ENCODE data around the gene FAR2.
A peak's percentile ranks its signal among the peaks of the same experiment; 100 is the strongest.
"Not testable (repeated sequence)": the region's sequence is repeated elsewhere in the genome, so short reads cannot be mapped to it uniquely, and the experiment has no call there.

Gene FAR2

DNA sequence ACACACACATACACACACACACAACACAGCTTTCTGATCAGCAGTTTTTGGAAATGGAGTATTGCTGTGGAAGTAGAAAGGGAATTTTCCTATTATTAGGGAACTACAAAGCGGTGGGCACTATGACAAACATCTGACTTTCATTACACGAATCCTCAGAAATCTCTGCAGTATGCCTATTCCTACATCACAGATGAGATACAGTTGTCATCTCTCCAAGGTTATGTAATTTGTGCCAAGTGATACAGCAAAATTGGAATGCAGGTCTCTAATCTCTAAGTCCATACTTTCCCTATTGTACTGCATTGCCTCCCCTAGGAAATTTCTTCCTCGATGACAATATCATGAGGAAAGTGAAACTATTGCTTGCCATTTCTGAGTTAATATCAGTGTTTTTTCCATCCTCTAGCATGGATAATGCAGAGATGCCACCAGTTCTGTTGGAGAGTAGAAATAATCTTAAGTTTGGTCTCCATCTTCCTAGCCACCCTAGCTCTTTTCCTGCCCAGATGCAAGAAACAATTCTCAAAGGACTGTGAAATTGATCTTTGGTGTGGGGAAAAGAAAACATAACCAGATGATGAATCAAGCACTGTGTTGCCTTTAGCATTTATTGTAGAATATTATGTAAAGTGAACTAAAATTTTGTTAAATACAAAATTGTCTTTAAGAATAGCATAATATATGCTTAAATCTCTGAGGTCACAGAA, 137.2 kb downstream of the FAR2 start:
- no peak for DNase-seq

DNA sequence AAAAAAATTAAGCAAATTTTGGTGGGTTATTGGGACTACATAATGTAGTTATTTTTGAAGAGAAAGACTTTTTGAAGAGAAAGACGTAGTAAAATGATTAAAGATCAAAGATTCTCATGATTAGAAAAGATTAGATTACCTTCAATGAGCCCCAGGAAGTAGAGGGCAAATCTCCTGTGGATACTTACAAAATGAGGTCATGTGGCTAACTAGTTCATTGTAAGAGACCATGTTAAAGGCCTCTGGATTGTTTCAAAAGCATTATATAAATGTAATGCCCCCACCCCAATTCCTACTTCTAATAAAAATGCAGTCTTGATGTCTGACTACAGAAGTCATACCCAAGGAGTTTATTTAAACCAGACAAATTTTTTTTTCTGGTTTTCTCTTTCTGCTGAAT, 138.5 kb downstream of the FAR2 start:
- DNase-seq, result no peak

DNA sequence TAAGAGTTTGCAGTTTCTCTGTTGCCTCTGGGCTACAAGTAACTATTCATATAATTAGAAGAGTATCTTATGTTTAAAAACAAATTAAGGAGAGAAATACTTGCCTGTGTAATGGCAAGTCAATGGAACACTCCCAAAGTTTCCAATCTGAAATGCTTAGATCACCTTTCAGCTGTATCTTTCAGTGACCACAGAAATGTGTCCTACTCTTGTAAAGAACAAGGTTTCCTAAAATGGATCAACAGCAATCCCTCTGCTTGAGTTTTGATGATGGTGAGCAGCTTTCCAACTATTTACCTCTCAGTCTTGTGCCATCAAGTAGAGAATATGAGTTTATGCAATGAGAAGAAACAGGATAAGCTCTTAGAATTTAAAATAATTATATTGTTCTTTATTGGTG, 139.0 kb downstream of the FAR2 start:
- no peak for DNase-seq

DNA sequence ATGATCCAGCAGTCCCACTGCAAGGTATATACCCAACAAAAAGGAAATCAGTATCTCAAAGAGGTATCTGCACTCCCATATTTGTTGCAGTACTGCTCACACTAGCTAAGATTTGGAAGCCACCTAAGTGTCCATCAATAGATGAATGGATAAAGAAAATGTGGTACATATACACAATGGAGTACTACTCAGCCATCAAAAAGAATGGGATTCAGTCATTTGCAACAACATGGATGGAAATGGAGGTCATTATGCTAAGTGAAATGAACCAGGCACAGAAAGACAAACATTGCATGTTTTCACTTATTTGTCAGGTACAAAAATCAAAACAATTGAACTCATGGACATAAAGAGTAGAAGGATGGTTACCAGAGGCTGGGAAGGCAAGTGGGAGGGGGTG, 141.4 kb downstream of the FAR2 start:
- not testable (repeated sequence) for DNase-seq

DNA sequence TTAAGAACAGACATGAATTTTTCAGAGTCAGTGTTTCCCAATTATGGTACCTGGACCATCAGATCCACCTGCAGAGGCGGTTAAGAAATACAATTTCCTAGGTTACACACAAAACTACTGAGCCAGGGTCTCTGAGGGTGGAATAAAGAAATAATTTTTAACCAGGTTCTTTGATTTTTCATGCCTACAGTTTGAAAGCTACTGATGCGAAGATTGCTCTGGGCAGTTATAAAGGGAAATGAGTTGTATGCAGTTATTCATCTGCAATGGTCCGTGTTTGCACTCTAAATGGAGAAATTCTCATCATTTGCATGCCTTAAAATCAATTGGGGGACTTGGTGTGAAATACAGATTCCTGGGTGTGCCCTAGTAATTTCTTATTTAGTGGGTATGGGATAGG, 142.1 kb downstream of the FAR2 start:
- DNase-seq, result no peak

DNA sequence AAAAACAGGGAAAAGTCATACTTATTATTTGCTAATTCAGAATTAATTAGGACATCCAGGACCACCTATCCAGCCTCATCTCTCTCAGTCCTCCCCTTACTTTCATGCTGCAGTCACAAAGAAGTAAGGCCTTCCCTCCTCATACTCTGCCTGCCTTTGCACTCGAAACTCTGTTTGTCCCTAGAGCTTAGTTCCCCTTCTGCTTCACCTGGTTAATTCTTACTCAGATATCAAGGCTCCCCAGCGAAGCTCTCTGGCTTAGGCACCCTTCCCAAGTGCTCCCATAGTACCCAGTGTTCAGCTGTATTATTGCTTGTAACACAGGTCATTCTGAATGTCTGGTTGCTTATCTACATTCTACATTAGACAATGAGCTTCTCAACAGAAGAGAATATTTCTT, 150.6 kb downstream of the FAR2 start:
- DNase-seq, result no peak

DNA sequence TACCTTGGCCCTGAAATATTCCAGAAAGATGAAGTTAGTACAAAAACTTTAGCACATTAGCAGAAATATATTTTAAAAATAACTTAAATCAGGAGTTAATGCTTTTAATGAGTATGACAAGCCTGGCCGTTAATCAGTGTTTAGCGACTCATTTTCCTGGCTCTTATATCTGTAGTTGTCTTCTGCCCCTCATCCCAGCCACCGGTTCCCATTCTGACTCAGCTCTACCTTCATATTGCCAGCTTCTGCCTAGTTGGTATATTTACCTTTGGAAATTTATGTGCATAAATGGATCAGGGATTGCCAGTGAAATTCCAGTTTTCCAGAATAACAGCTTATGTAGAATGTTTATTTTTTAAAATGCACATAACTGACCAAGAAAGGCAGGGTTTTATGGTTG, 152.0 kb downstream of the FAR2 start:
- no peak for DNase-seq

DNA sequence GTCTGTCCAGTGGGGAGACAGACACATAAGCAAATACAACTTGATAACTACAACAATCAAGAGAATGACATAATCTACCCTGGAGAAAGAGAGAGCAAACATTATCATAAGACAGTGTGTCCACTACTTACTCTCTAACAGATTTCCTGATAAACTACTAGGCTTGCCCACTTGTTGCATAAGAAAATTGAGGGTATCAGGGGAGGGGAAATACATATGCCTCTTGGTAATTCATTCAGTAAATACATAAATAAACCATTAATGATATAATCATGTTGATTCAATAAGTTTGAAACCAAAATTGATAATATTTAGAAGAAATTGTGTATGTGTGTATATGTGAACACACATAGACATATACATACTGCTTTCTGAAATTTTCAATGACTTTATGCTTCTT, 155.3 kb downstream of the FAR2 start:
- DNase-seq, result no peak

DNA sequence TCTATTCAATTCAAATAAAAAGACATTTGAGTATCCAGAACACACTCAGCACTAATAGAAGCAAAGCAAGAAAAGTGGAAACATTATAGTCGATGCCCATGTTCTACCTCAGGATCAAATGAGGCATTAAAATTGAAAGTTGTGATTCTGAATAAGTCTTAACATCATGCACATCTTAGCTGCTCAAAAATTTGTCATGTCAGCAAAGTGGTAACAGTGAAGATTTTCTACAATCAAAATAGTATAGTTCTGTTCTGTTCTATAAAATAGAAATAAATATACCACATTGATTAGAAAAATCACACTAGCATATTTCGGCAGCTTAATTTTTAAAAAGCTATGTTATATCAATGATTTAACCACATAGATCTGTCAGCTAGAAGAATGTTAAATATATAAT, 157.2 kb downstream of the FAR2 start:
- no peak for DNase-seq

DNA sequence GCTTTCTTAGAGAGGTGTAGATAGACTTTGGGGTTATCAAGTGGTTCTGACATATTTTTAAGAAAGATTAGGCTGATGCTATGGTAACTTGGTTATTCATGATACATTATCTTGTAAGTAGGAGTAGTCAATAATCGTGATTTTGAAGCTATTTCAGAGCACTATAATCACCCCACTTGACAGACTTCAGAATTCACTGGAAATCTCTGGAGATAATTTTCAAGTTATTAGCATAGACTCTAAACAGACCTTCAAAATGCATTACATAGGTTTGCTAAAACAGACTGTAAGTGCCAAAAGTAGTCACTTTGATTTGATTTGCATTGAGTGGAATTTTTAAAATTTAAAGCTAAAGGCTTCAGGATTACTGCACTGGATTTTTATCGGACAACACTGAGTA, 157.6 kb downstream of the FAR2 start:
- no peak for DNase-seq

DNA sequence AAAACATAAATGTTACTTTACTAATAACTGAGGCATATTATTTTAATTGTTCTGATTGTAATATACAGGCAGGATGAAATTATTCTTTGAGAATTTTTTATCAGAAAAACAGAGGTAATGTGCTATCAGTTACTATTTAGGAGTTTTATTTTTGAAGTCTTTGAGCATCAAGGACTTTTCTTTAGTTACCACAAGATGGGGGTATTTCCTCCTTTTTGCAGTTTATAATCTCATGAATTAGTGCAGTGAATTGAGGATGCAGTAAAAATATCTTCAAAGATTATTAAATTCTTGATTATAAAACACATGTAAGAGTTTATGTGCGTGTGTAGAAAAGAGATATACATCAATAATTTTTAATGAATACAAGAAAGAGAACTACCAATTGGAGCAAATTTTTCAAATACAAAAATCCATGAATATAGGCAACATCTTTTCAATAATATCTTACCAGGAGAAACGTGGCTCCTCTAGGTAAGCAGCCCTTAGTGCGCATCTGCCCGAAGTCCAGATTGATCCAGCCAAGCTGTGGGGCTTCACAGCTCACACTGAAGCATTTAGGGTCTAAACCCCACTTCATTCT, 160.3 kb downstream of the FAR2 start:
- DNase-seq, result peak; percentile 24

DNA sequence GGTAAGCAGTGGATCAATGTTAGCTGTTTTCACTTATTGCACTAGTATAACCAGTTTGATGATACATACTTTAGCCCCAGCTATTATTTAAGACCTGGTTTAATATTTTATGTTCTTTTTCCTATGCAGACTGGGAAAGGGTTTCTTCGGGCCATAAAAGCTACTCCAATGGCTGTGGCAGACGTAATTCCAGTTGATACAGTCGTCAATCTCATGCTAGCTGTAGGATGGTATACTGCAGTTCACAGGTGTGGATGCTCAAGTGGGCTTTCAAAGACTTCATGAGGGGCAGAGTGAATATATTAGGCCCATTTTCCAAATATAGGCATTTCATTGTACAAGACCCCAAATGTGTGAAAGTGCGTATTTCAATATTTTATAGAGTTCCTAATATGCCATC, 161.8 kb downstream of the FAR2 start:
- no peak for DNase-seq

DNA sequence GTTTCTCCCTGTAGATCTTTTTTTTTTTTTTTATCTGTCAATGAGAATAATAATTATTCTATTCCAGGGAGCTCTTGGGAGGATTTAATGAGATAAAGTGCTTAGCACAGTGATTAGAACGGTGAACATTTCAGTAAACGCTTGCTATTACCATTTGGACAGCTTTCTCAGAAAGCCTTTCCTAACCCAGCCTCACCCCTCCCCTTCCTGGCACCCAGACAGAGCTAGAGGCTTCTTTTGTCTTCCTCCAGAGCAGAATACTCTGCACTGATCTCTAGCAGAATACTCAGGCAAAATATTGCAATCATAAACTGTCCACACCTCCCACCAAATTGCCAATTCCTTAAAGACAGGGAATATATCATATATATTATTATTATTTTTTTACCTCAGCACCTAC, 165.3 kb downstream of the FAR2 start:
- DNase-seq, result no peak

DNA sequence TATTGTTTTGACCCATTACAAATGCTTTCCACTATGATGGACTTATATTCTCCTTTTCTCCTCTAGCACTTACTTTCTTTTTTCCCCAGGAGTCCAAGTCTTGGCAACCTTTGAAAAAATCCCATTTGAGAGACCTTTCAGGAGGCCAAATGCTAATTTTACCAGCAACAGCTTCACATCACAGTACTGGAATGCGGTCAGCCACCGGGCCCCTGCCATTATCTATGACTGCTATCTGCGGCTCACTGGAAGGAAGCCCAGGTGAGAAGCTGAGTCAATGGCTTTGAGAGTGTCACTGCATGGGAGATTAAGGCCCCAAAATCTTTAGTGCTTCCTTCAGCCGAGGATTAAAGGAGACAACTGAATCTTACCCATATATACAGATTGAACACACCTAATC, 167.7 kb downstream of the FAR2 start:
- no peak for DNase-seq

DNA sequence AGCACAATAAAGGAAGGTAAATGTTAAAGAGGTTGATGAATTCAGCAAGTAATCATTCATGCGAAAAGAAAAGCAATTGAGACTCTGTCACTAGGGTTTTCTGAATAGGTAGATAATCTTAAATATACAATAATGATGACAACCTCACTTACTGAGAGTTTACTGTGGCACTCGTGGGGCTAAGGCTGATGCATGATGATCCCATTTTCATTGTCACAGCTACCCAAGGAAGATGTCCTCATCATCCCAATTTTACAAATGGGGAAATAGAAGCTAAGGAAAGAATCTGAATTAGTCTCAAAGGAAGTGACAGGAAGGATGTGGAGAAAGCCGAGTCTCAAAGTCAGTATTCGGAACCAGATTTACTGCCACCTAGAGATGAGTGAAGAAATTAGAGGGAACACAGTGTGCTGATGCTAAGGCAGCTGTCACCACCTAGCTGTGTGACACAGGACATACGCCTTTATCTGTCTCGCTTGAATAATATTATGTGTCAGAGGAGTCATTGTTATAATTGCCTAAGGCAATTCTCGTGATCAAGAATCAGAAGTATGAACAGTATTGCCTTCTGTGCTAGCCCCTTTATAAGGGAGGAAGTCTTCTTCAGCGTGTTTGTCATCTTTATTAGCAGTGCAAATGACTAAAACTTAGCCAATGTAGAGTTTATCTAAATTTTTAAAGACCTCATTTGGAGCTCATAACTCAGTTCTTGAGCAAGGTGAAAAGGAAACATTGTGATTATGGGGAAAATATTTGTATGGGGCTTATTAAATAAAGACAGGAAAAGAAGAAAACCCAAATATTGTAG, 168.7 kb downstream of the FAR2 start:
- DNase-seq, result peak; percentile 95

DNA sequence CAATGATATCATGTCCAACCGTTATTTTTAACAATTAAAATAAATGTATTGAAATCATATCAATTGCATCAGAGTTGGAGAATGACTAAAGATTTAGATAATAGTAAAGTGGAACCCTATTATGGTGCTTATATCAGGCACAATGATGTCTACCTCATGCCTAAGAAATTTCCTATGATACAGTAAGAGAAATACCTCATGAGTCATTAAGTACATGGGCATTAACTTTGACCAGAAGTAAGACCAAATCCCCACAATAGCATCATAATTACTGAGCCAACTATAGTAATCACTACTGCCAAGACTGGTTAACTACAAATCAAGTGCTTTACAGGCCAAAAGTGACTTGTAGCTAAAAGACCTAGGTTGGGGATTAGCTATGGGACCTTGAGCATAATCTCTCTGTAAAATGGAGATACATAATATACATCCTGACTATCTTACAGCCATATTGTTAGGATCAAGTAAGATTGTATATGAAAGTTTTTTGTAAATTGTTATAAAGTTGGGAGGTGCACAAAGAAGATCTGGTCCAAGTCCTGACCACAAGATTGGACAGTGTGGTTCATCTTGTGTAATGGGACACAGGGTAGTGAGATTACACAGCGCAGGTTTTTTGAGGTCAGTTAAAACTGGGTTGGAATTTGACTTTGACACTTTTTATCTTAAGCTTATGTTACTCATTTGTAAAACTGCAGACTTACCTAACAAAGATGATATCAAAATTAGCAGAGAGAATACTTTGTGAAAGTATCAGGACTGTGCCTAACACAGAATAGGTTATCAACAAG, 171.4 kb downstream of the FAR2 start:
- DNase-seq, result no peak

DNA sequence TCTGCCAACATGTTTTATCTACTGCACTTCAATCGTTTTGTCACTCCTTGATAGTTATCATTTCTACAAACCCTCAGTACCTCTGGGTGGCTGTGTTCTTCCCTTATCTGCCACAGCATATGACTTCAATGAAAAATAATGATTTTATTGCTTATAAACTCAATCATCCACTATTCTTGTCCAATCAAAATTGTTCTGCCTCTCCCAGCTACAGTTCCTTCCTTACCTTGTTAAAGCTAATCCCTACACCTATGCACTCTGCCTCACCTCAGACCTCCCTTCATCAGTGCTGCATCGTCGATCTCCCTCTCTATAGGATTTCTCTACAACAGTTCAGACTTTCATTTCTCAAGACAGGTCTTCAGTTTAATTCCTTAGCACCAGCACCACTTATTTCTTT, 173.1 kb downstream of the FAR2 start:
- no peak for DNase-seq

DNA sequence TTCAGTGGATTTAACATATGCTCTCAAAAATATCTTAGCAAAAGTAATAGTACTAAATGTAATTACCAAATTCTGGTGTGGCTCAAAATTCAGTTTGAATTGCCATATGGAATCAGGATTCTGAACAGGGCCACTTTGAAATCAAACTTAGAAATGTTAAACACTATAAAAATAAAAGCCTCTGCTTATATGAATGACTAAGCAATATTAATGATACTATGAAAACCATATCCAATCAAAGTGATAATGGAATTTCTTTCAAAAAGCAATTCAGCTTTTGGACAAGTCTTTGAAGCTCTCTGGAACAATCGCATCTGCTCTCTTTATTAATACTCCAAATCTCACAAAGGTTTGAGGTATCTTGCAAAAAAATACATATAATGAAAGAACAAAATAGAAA, 180.3 kb downstream of the FAR2 start:
- DNase-seq, result no peak

DNA sequence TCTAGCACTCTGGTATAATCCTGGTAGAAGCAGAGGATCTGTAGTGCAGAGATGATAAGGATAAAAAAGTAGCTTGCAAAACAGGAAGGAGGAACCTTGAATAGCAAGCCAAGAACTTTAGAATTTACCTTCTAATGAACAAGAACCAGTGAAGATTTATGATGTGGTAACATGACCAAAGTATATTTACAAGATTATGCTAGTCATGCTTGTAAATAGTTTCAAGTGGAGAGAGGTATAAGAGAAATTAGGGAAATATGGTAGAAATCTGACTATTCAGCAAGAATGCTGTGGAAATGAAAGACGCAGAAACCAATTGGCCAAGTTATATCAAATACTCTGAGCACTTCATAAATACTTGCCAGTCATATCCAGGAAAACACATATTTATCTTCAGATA, 184.1 kb downstream of the FAR2 start:
- DNase-seq, result no peak

DNA sequence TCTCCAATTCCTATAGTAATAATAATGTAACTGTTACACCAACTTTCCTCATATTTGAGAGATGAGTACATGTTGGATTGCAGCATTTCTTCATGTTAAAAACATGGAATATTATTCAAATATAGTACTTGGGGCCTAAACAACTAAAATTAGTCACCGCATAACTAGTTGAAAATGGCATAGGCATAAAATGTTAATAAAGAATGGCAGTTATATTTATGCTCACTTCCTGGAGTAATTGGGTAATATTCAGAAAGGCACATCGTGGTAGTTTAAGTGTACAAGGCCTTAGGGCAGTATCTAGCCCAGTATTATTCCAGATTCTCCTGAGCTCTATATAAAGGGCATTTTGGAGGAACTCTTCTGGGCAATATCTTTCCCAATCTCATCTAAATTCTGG, 185.9 kb downstream of the FAR2 start:
- DNase-seq, result no peak

DNA sequence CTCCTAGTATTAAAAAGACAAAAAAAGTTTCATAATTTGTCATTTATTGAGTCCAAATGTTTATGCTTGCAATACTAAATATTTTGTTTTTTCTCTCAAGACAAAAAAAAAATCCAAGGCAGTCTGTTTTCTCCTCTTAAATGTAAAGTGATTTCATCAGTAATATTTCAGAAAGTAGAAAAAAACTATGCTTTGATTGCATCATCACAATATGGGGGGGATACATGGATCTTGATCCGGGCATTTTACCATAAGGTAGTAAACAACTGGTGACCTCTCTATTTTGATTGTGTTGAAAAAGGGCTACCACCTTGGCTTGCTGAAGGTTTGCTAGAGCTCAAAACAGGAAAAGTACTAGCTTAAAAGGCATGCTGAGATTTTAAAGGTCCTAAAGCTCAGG, 188.2 kb downstream of the FAR2 start:
- DNase-seq, result no peak

DNA sequence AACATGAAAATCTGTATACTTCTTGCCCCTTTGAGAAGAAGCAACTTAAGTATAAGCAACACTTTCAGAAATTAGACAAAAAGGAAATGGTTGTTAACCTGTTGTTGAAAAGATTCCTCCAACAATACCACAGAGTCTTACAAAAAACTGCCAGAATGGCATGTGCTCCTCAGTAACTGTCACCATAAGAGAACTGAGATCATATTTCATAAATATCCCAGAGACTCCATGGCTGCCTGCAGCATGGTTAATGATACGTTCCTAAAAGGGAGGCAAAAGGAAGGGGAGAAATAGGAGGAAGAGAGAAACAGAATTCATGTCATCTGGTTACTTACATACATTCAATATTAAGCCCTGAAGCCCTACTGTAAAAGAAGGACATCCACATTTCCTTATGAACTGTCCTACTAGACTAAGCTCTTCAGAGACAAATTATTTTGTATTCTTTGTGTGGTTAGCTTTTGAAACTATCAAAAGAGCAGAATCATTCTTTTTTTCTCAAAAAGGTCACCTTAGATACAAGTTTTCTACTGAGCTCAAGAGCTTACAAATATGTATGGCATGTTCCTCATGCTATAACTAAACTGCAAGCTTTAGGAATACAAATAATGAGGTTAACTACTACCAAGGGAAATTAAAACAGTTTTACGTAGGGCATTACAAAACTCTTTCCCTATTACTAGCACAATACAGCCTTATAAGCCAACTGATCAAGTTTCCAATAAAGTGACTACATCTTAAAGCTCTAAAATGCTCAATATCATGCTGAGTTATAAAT, 194.1 kb downstream of the FAR2 start:
- no peak for DNase-seq
